ENCODE results near the gene HES2.
"Not testable (repeated sequence)": the region's sequence is repeated elsewhere in the genome, so short reads cannot be mapped to it uniquely, and the experiment has no call there.

HES2 gene

DNA sequence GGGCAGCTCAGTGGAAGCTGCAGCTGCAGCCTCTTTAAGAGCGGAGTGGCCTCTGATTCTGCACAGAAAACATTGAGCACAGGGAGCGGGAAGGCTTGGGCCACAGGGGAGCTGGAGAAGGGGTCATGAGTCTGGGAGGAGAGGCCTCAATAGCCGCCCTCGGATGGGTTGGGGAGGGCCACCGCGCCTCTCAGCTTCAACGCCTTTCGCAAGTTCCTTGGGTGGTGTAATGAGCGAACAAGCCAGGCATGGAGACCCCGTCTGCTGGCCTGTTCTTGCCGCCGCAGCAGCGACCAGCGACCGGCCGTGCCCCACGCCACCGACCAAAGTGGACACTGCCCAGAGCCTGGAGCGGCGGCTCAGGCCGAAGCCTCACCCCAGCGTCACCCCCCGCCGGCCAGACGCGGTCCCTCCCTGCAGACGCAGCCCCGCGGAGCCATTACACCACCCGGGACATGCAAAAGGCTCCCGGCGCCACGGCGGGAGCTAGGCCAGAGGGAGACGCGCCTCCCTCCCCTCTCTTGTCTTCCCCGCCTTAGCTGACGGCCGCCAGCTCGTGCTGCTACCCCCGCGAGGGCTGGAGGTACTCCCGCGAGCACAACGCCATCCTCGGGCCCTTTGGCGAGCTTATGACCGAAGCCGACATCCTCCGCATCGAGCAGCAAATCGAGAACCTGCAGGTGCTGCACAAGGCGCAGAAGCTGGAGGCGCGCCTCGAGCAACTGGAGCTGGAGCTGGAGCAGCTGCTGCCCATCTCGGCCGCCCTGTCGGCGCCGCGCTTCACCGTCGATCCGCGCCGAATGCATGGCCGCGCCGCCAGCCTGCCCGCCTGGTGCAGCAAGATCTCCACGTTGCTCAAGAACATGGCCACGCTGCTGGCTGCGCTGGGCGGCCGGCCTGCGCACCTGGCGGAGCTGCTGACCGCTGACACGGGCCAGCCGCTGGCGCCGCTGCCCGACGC is 34.5 kb upstream of the HES2 start:
- not testable (repeated sequence) for FAIRE-seq

DNA sequence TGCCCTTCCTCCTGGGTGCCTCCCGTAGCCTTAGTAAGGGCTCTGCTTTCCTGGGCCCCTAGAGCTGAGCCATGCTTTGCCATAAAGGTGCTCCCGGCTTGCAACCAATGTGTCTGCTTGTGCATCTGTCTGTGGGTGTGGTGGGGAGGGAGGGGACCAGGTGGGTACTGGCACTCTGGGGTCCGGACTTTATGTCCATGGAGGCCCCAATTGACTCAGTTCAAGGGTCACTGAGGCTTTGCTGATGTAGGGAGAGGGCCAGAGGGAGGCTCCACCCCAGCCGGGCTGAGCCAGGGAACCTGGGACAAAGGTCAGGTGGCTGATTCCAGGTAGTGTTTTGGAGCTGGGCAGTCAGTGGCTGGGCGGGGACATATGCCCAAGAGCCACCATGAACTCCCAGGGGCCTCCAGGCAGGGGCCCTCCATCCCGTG is 31.2 kb upstream of the HES2 start:
- FAIRE-seq, result no peak

DNA sequence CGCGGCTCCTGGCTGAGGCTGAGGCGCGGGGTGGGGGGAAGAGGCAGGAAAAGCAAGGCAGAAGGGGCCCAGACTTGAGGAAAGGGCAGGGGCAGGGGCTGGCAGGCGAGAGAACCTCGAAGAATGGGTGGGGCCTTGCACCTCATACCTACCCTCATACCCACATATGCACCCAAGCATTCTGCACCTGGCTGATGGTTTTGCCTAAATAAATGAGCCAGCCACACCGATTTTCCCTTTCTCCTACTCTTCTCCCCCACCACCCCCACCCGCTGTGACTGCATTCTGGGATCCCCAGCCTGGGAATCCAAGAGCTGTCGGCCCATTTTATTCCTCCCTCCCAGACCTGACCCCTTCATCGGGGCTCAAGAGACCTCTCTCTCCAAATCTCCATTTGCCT is 30.8 kb upstream of the HES2 start:
- not testable (repeated sequence) for FAIRE-seq

GRCh38 chr1:6450005-6450450 is 30.3 kb upstream of the HES2 start:
- FAIRE-seq, result no peak

- FAIRE-seq, result no peak
These were observed 29.3 kb upstream of the HES2 start for GRCh38 chr1:6448749-6449631.

DNA sequence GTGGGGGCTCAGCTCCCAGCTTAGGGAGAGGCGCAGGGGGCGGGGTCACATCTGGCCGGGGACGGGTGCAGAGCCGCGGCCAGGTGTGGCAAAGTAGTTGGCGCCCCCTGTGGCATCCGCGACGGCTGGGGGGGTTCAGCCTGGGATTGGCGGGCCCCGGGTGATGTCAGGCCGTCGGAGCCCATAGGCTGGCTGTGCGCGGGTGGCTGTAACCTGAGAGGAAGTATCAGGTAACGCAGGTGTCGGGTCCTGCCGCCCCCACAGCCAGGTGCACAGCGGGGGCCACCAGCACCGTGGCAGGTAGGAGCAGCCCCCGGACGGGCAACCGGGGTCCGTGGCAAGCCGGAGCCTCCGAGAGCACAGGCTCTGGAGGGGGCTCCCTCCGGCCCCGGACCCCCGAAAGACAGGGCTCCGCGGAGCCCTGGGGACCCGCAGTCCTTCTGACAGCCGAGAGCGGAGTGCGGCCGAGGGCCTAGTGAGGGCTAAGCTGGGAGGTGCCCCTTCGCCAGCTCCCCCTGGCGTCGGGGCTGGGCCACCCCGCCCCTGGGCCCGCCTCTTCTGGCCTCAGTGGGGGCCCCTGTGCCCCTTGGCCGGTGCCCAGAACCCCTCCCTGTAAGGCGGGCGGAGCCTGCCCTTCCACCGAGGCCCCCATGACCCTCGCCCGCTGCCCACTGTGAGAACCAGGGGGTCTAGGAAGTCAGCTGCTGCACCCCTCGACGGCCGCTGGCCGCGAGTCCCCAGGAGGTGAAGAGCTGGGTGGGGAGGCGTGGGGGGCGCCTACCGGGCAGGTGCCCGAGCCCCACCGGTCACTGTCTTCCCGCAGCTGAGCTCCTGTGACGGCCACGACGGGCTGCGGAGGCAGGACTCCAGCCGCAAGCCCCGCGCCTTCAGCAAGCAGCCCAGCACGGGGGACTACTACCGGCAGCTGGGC is 28.4 kb upstream of the HES2 start:
- no peak for FAIRE-seq

DNA sequence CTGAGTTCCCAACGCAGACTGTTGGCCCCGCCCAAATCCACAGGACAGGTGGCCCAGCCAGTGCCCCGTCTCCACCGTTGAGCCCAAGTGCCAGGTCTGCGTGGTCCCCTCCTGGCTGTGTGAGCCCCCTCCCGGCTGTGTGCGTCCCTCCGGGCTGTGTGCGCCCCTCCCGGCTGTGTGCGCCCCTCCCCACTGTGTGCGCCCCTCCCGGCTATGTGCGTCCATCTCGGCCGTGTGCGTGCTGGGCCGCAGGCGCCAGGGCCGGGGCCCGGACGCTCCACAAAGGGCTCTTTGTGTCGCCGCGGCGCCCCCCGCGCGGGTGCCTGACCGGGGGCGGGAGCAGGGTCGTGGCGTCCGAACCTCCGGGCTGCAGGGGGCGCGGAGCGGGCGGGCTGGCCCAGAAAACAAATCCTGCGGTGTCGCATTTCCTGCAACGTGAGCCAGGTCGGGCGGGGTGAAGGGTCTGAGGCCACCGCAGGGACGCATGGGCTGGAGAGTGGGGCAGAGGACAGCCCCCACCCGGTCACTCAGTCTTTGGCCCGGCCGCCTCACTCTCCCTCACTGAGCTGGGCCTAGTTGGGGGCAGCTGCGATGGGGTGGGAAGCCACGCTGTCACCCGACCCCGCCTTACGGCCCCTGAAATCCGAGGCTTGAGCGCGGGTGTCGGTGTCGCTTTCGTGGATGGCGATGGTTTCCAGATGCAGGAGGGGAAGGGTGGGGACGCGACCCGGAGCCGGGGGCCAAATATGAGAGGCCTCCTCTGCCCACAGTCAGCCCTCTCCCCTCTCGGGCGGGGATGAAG is 27.5 kb upstream of the HES2 start:
- FAIRE-seq, result no peak

GRCh38 chr1:6446665-6447015 is 26.9 kb upstream of the HES2 start:
- no peak for FAIRE-seq

- not testable (repeated sequence) for FAIRE-seq
These were observed 26.2 kb upstream of the HES2 start for GRCh38 chr1:6445929-6446328.

- peak; percentile 92 for FAIRE-seq
These were observed 25.5 kb upstream of the HES2 start for GRCh38 chr1:6445062-6445763.

- FAIRE-seq, result no peak
These were observed 24.7 kb upstream of the HES2 start for GRCh38 chr1:6444377-6444776.

DNA sequence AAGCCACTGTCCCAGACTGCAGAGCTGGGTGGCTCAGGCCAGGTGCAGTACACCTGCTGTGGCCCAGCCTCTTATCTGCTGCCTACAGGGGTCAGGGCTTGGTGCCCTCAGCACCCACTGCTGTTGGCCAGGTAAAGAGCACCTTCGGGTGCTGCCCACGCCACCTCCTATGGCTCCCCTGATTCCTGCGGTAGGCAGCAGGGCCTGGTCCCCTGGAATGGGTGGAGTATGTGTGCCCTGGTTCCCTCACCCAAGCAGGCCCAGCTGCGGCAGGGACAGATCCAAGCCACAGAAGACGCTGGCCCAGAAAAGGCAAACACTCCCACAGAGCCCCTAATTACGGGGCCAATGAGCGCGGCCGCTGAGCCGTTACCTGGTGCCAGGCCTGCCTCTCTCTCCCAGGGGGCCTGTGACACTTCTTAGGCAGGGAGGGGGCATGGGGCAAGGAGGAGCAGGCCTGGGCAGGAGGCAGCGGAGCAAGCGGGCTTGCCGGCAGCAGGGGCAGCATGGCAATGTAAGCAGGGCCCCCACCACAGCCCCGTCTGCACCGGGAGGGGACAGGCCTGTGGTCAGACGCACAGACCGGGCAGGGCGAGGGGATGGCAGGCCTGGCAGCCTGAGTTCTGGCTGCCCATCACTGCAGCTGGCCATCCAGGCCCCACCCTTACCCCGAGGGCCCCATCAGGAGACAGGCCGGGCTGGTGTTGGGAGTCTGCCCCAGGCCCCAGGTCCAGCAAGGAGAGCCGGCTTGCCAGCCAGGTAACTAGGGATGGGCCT is 23.8 kb upstream of the HES2 start:
- FAIRE-seq, result no peak

- no peak for FAIRE-seq
These were observed 21.9 kb upstream of the HES2 start for GRCh38 chr1:6441586-6441985.

GRCh38 chr1:6440198-6441126 is 20.7 kb upstream of the HES2 start:
- no peak for FAIRE-seq

- no peak for FAIRE-seq
These were observed 18.4 kb upstream of the HES2 start for GRCh38 chr1:6438047-6438525.

- FAIRE-seq, result not testable (repeated sequence)
These were observed 17.4 kb upstream of the HES2 start for GRCh38 chr1:6437012-6437700.

DNA sequence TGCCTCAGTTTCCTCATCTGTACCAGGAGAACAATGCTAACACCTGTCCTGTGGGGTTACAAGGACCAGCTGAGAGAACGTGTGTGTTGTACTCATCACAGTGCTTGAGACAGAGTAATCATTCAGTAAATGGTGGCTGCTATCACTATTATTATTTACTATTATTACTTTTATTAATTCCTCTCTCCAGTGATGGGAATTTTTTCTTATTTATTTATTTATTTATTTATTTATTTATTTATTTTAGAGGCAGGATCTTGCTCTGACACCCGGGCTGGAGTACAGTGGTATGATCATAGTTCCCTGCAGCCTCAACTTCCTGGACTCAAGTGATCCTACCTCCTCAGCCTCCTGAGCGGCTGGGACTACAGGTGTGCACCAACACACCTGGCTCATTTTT is 16.6 kb upstream of the HES2 start:
- not testable (repeated sequence) for FAIRE-seq

DNA sequence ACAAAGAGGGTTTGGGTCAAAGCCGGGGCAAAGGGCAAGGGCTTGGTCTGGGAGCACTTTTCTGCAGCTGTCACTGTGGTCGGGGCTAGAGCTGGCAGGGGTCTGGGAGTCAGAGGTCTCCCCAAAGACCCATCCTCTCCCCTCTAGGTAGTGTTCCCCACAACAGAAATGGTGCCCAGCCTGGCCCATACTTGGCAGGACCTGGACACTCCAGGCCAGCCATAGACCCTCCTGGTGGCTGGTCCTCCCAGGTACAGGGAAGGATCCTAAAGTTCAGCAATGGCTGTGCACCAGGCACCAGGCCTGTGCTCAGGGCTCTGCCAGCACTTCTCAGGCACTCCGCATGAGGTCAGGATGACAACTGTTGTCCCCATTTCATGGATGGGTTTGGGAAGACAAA is 15.8 kb upstream of the HES2 start:
- FAIRE-seq, result no peak
